ENCODE data around the gene GUCA1C.

GUCA1C gene

DNA sequence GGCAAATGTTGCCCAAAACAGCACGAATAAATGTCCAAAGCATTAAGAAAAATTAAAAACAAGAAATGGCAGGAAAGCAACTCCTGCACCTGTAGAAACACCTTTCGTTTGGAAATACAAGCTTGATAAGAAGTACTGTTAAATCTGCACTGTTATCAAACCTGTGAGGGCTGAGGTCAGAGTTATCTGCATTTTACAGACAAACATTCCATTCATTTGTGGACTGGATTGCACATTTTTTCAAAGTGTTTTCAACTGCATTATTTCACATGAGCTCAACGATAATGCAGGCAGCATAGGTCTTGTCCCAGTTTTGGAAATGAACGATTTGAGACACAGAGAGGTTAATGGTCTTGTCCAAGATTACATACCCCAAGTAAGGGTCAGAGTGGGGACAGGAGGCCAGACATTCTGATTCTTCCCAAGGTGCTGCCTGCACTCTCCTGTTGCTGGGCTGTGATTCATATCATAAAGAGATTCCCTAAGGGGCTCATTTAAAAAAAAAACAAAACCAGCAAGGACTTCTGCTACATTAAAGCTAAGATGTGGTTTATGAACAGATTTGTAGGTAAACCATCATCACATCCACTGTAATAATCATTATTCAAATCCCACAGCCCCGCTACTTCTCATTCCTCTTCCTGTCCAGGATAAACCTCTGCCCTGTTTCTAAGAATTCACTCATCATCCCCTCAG, 13.0 kb downstream of the GUCA1C start:
- Mint-ChIP-seq H3K27ac (no peak overlapping the region), H3K9me3 (no peaks in the 10 kb centered on the region), H3K27me3 (ENCODE audit: low read depth) (peaks cover 3% of the 10 kb centered on the region), H3K4me1 (ENCODE audit: low read depth) (no peaks in the 10 kb centered on the region), H3K36me3 (ENCODE audit: low read depth) (no peaks in the 10 kb centered on the region), H3K4me3 (no peak overlapping the region)

DNA sequence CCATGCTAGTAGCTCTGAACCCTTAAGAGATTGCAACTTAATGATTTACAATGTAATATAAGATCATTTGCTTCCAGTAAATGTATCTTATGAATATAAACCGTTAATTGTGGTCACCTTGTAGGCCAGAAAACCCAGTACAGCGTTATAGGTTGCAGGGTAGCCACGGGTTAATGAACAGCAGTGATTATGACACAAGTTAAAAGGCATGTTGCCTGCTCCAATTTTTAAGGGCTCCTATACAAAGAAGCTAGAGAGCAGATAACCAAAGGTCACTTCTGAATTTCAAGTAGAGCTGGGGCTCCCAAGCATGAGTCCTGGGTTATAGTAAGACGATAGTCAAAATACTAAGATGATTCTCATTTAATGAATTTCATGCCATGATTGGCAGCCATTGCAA, 13.5 kb downstream of the GUCA1C start:
- Mint-ChIP-seq H3K27me3 (ENCODE audit: low read depth) (peaks cover 3% of the 10 kb centered on the region), H3K4me1 (ENCODE audit: low read depth) (no peaks in the 10 kb centered on the region), H3K4me3 (no peak overlapping the region), H3K27ac (no peak overlapping the region), H3K9me3 (no peaks in the 10 kb centered on the region), H3K36me3 (ENCODE audit: low read depth) (no peaks in the 10 kb centered on the region)

DNA sequence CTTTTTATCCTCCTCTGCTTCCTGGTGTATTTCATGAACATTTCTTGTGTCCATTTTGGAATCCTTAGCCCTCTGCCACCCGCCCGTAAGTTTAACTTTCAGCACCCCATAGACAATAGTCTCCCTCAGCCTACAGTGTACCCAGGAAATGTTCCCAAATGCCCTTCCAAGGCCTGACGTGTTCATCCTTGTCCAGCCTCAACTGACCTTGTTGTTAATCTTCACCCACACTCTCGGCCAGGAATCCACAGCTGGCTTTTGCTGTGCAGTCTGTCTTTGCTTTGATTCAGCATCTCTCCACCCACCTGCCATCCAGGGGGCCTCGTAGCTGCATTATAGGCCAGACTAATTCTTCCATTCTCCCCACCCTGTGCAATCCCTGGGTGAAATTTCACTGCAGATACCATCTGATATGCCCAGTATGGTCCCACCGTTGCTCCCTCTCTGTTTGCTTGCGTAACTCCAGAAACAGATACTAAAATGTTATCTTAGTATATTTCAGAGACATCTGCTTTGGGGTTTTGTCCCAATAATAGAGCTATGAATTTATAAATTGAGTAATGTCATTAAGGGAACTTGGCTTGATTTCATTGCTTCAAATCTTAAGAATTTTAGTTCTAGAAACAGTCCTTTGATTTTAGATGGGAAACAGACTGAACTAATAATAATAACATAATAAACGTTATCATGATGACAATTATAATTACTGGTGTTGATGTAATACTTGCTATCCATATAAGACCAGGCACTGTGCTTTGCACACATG, 16.6 kb downstream of the GUCA1C start:
- Mint-ChIP-seq H3K27ac (no peak overlapping the region), H3K27me3 (ENCODE audit: low read depth) (peaks cover 3% of the 10 kb centered on the region), H3K4me1 (ENCODE audit: low read depth) (no peaks in the 10 kb centered on the region), H3K4me3 (no peak overlapping the region), H3K9me3 (no peaks in the 10 kb centered on the region), H3K36me3 (ENCODE audit: low read depth) (no peaks in the 10 kb centered on the region)

GRCh38 chr3:108931035-108931434, 22.6 kb downstream of the GUCA1C start:
- no peaks in the 10 kb centered on the region for H3K4me1 Mint-ChIP-seq (ENCODE audit: low read depth)
- H3K27me3 Mint-ChIP-seq (ENCODE audit: low read depth) = peaks cover 23% of the 10 kb centered on the region
- no peak overlapping the region for H3K27ac Mint-ChIP-seq
- H3K36me3 Mint-ChIP-seq (ENCODE audit: low read depth) = no peaks in the 10 kb centered on the region
- H3K9me3 Mint-ChIP-seq = peaks cover 17% of the 10 kb centered on the region
- H3K4me3 Mint-ChIP-seq = no peak overlapping the region

DNA sequence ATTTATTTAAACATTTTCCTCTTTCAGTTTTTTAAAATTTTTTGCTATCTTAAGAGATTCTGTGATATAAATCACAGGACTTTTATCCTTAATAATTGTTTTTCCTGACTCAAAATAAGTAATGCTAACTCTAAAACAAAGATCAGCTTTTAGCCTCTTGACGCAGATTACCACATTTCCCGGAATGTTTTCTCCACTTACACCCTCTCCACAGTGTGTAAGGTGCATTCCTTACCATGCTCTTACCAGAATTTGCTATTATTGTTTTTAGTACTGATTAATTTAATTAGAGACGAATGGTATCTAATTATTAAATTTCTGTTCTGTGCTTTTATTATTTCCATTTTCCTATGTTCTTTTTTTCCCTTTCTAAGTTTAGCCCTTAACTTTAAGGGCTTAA, 34.8 kb downstream of the GUCA1C start:
- Mint-ChIP-seq H3K9me3 (no peaks in the 10 kb centered on the region), H3K27ac (no peak overlapping the region), H3K36me3 (ENCODE audit: low read depth) (no peaks in the 10 kb centered on the region), H3K4me3 (no peak overlapping the region), H3K27me3 (ENCODE audit: low read depth) (peaks cover 46% of the 10 kb centered on the region), H3K4me1 (ENCODE audit: low read depth) (peaks cover 10% of the 10 kb centered on the region)

DNA sequence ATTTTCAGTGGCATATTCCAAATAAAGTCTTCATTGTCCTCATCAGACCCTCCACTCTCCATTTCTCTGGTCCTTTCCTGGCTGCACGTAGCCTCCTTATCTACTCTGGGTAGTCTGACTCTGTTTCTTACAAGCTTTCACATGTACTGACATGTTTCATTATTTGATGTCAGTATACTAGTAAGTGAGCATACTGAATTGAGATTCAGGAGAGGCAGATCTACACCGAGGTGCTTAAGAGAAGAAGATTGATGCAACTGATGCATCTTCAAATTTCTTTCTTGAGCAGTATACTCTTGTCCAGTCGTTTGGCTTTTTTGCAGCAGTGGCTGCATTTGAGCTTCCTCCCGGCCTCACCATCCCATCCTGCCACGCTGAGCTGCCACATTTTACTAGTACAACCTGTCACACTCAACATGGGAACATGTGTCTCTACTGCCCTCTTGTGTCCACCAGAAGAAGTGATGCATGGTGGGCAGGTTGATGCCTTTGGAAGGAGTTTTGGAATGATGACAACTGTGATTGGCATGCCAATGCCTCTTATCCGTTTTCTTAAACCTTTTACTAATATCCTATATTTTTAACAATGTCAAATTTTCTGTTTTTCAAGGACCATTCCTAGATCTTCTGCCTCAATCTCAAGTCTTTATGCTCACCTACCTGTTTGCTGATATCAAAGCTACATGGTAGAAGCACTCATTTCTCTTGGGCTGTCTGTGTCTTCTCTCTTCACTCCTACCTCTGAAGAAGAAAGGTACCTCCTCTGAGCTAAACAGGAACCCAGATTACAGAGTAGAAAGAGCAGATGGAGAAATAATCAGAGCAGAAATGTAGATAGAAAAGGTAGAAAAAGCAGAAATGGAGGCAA, 38.7 kb downstream of the GUCA1C start:
- Mint-ChIP-seq H3K9me3 (no peaks in the 10 kb centered on the region), H3K36me3 (ENCODE audit: low read depth) (no peaks in the 10 kb centered on the region), H3K27me3 (ENCODE audit: low read depth) (peaks cover 28% of the 10 kb centered on the region), H3K27ac (peak overlapping the region; percentile 67), H3K4me3 (peak overlapping the region; percentile 43), H3K4me1 (ENCODE audit: low read depth) (peaks cover 16% of the 10 kb centered on the region)

- no peak overlapping the region for H3K27ac Mint-ChIP-seq
- H3K36me3 Mint-ChIP-seq (ENCODE audit: low read depth) = no peaks in the 10 kb centered on the region
- peaks cover 5% of the 10 kb centered on the region for H3K27me3 Mint-ChIP-seq (ENCODE audit: low read depth)
- peaks cover 16% of the 10 kb centered on the region for H3K4me1 Mint-ChIP-seq (ENCODE audit: low read depth)
- H3K9me3 Mint-ChIP-seq = no peaks in the 10 kb centered on the region
- H3K4me3 Mint-ChIP-seq = no peak overlapping the region
Observed at GRCh38 chr3:108909799-108910198, 43.9 kb downstream of the GUCA1C start.

DNA sequence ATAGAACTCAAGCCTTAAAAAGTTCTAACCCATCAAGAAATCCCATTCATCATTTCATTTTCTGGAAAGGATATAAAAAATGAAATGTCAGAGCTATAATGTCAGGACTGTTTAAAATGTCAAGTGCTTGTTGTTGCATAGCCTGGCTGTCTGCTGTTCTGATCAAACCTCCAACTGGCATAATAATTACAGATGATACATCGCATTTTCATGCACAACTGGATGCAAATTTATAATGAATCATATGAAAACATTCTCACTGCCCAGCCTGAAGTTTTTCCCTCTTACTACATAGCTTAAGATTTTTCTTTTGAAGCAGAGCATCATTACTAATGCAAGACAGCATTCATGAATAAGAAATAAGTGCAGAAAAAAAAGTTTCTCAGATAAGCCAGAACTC, 46.5 kb downstream of the GUCA1C start:
- Mint-ChIP-seq H3K4me1 (ENCODE audit: low read depth) (peaks cover 9% of the 10 kb centered on the region), H3K4me3 (no peak overlapping the region), H3K9me3 (no peaks in the 10 kb centered on the region), H3K27me3 (ENCODE audit: low read depth) (peaks cover 5% of the 10 kb centered on the region), H3K27ac (no peak overlapping the region), H3K36me3 (ENCODE audit: low read depth) (no peaks in the 10 kb centered on the region)

DNA sequence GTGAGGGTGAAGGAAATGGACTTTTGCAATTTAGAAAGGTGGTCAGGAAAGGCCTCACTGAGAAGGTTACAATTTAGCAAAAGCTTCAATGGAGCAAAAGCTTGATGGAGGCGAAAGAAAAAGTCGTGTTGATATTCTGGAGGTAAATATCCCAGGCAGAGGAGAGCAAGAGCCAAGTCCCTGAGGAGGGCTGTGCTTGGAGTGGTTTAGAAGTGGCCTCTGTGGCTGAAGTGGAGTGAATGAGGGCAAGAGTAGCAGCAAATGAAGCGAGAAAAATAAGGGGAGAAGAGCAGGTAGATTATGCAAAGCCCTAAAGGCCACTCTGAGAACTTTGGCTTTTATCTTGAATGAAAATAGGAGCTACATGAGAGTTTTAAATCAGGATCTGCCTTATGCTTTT, 54.1 kb downstream of the GUCA1C start:
- H3K9me3 Mint-ChIP-seq = no peaks in the 10 kb centered on the region
- H3K4me3 Mint-ChIP-seq = no peak overlapping the region
- no peaks in the 10 kb centered on the region for H3K36me3 Mint-ChIP-seq (ENCODE audit: low read depth)
- peak overlapping the region; percentile 11 for H3K27ac Mint-ChIP-seq
- H3K27me3 Mint-ChIP-seq (ENCODE audit: low read depth) = no peaks in the 10 kb centered on the region
- H3K4me1 Mint-ChIP-seq (ENCODE audit: low read depth) = peaks cover 22% of the 10 kb centered on the region

DNA sequence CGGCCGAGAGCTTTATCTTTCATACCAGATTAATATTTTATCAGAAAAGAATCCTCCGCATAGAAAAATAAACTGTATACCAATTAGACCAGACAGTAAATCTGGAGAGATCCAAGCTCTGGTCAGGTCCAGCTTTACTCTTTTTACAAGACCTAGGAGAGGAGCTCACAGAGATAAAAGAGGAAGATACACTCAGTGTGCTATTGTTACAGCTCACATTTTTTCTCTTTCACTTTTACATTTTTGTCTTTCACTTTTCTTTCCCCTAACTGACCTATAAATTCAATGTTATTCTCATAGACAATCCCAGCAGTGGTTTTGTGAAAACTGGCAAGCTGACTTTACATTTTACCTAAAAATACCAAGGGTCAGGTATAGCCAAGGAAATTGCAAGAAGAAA, 55.8 kb downstream of the GUCA1C start:
- Mint-ChIP-seq H3K27ac (peak overlapping the region; percentile 73), H3K36me3 (ENCODE audit: low read depth) (no peaks in the 10 kb centered on the region), H3K9me3 (no peaks in the 10 kb centered on the region), H3K4me3 (no peak overlapping the region), H3K27me3 (ENCODE audit: low read depth) (no peaks in the 10 kb centered on the region), H3K4me1 (ENCODE audit: low read depth) (peaks cover 21% of the 10 kb centered on the region)

DNA sequence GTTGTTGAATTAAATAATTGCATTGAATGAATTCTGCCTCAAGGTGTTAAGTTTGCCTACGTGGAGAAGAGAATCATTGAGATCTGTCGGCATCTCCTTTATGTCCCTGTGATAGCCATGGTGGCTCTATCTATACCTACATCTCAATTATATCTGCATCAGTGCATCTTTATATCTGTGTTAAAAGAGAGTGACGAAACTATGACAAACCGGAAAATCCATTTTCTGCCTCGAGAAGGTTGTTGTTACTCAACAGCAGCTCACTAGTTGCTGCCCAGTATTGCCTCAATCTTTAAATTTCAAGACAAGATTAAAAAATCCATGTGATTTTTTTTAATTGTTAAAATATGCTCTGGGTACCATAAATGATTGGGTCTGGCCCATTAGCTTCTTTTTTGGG, 58.7 kb downstream of the GUCA1C start:
- Mint-ChIP-seq H3K27me3 (ENCODE audit: low read depth) (peaks cover 3% of the 10 kb centered on the region), H3K4me1 (ENCODE audit: low read depth) (peaks cover 15% of the 10 kb centered on the region), H3K36me3 (ENCODE audit: low read depth) (no peaks in the 10 kb centered on the region), H3K27ac (no peak overlapping the region), H3K4me3 (no peak overlapping the region), H3K9me3 (no peaks in the 10 kb centered on the region)

GRCh38 chr3:108891833-108892232, 61.8 kb downstream of the GUCA1C start:
- peaks cover 3% of the 10 kb centered on the region for H3K27me3 Mint-ChIP-seq (ENCODE audit: low read depth)

GRCh38 chr3:108887777-108888176, 65.9 kb downstream of the GUCA1C start:
- Mint-ChIP-seq H3K36me3 (ENCODE audit: low read depth) (peaks cover 2% of the 10 kb centered on the region), H3K27me3 (ENCODE audit: low read depth) (peaks cover 3% of the 10 kb centered on the region), H3K27ac (no peak overlapping the region), H3K9me3 (no peaks in the 10 kb centered on the region), H3K4me3 (no peak overlapping the region), H3K4me1 (ENCODE audit: low read depth) (peaks cover 3% of the 10 kb centered on the region)

More at GRCh38 chr3:108891833-108892232, 61.8 kb downstream of the GUCA1C start:
- Mint-ChIP-seq H3K36me3 (ENCODE audit: low read depth) (no peaks in the 10 kb centered on the region), H3K4me1 (ENCODE audit: low read depth) (peaks cover under 1% of the 10 kb centered on the region), H3K9me3 (no peaks in the 10 kb centered on the region), H3K4me3 (no peak overlapping the region), H3K27ac (no peak overlapping the region)

- Mint-ChIP-seq H3K36me3 (ENCODE audit: low read depth) (peaks cover 2% of the 10 kb centered on the region), H3K9me3 (no peaks in the 10 kb centered on the region), H3K4me1 (ENCODE audit: low read depth) (peaks cover 3% of the 10 kb centered on the region), H3K27ac (no peak overlapping the region), H3K27me3 (ENCODE audit: low read depth) (peaks cover 3% of the 10 kb centered on the region), H3K4me3 (no peak overlapping the region)
Observed at GRCh38 chr3:108887121-108887520, 66.6 kb downstream of the GUCA1C start.
